Loucy (cell line): ENCODE data around the gene HSF5.

Experiments
- H2AFZ ChIP-seq: fragments of 200-600 bp; sonication (generic); 2 replicates; pipeline ENCODE4 v1.6.0; 2016; ENCODE audit warnings: antibody characterized with exemption, mild to moderate bottlenecking, low read length, moderate library complexity
- H3F3A ChIP-seq: fragments of 200-600 bp; 2 replicates; pipeline ENCODE4 v1.6.0; 2016; ENCODE audit warnings: antibody characterized with exemption, low read depth, mild to moderate bottlenecking
- H3K27me3 ChIP-seq: fragments of 200-600 bp; sonication (generic); 2 replicates; pipeline ENCODE4 v1.6.1; 2014; ENCODE audit warnings: low read length, mild to moderate bottlenecking; ENCODE audit not compliant: insufficient read depth, poor library complexity, severe bottlenecking
- H3K36me3 ChIP-seq: fragments of 200-600 bp; sonication (generic); 2 replicates; pipeline ENCODE4 v1.6.1; 2016; ENCODE audit warnings: low read length; ENCODE audit not compliant: insufficient read depth
- H3K4me1 ChIP-seq: fragments of 200-600 bp; sonication (generic); 2 replicates; pipeline ENCODE4 v1.5.1; 2014; ENCODE audit warnings: low read length, mild to moderate bottlenecking; ENCODE audit not compliant: insufficient read depth, poor library complexity, severe bottlenecking
- H3K4me2 ChIP-seq: fragments of 200-600 bp; sonication (generic); 2 replicates; pipeline ENCODE4 v1.6.0; 2014; ENCODE audit warnings: antibody characterized with exemption, low read length, low read depth, mild to moderate bottlenecking; ENCODE audit not compliant: poor library complexity, severe bottlenecking
- H3K4me3 ChIP-seq: fragments of 200-600 bp; sonication (generic); 2 replicates; pipeline ENCODE4 v1.5.1; 2014; ENCODE audit warnings: low read length, mild to moderate bottlenecking, mixed read lengths; ENCODE audit not compliant: poor library complexity, severe bottlenecking
- H3K79me2 ChIP-seq: fragments of 200-600 bp; sonication (generic); 2 replicates; pipeline ENCODE4 v1.6.1; 2014; ENCODE audit warnings: low read length; ENCODE audit not compliant: insufficient read depth
- H3K9ac ChIP-seq: fragments of 200-600 bp; sonication (generic); 2 replicates; pipeline ENCODE4 v1.6.0; 2014; ENCODE audit warnings: mild to moderate bottlenecking, low read depth, low read length, moderate library complexity; ENCODE audit not compliant: poor library complexity, severe bottlenecking
- H3K9me2 ChIP-seq: fragments of 200-600 bp; sonication (generic); replicated peaks from 2 replicates; pipeline ENCODE4 v1.6.1; 2016; ENCODE audit warnings: low read depth, low read length, mixed read lengths
- H3K9me3 ChIP-seq: fragments of 200-600 bp; sonication (generic); 2 replicates; pipeline ENCODE4 v1.6.1; 2014; ENCODE audit warnings: mild to moderate bottlenecking, antibody characterized with exemption, low read length, low read depth; ENCODE audit not compliant: insufficient read depth
- H4K20me1 ChIP-seq: fragments of 200-600 bp; sonication (generic); 2 replicates; pipeline ENCODE4 v1.6.0; 2014; ENCODE audit warnings: antibody characterized with exemption, low read length, mild to moderate bottlenecking; ENCODE audit not compliant: insufficient read depth, poor library complexity, severe bottlenecking
- EZH2phosphoT487 ChIP-seq: fragments of 200-600 bp; IDR thresholded peaks from 2 replicates; pipeline ENCODE4 v1.6.1; 2018; ENCODE audit warnings: antibody characterized with exemption, mild to moderate bottlenecking, moderate library complexity, borderline replicate concordance
- TF ChIP-seq, protein P1 (sequence below): fragments of 200-600 bp; sonication (generic); conservative IDR thresholded peaks from 2 replicates; pipeline ENCODE4 v1.5.1; 2014; ENCODE audit warnings: mild to moderate bottlenecking, antibody characterized with exemption, low read length

HSF5 gene

DNA sequence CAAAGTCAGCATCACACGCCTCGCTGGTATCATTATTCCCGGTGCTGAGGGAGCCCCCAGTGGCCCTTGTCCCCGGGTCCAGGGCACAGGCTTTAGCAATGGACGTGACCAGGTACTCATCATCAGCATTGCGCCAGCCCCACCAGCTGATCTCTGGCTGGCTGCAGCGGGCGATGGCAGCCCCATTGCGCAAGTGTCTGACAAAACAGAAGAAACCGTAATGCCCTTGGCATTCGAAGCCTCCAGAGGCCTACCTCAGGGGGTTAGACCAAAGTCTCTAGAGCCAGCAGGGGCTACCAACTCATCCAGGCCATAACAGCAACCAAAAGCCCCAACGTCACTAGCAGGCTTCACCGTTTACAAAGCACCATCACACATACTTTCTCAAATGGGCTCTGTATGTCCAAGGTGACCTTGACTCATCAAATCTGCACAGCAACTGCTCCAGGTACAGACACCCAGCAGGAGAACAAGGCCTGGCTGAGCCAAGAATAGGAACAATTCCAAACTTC lies 19.0 kb upstream of the HSF5 start:
- peaks cover 80% of the 10 kb centered on the region; the same call in 1 of the 2 replicates for H3K36me3 ChIP-seq
- peaks cover 19% of the 10 kb centered on the region; the same call in 1 of the 2 replicates for H3K79me2 ChIP-seq
- H3K9ac ChIP-seq = no peak overlapping the region
- no peaks in the 10 kb centered on the region for H3K9me2 ChIP-seq
- no peak overlapping the region for H3K4me2 ChIP-seq
- H3K4me3 ChIP-seq = no peak overlapping the region
- no peaks in the 10 kb centered on the region for H3K9me3 ChIP-seq
- TF ChIP-seq, protein P1, sequence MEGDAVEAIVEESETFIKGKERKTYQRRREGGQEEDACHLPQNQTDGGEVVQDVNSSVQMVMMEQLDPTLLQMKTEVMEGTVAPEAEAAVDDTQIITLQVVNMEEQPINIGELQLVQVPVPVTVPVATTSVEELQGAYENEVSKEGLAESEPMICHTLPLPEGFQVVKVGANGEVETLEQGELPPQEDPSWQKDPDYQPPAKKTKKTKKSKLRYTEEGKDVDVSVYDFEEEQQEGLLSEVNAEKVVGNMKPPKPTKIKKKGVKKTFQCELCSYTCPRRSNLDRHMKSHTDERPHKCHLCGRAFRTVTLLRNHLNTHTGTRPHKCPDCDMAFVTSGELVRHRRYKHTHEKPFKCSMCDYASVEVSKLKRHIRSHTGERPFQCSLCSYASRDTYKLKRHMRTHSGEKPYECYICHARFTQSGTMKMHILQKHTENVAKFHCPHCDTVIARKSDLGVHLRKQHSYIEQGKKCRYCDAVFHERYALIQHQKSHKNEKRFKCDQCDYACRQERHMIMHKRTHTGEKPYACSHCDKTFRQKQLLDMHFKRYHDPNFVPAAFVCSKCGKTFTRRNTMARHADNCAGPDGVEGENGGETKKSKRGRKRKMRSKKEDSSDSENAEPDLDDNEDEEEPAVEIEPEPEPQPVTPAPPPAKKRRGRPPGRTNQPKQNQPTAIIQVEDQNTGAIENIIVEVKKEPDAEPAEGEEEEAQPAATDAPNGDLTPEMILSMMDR = no peak
- TF ChIP-seq EZH2phosphoT487 = no peak
- H4K20me1 ChIP-seq = peaks cover 9% of the 10 kb centered on the region
- no peaks in the 10 kb centered on the region for H3K27me3 ChIP-seq
- peaks cover 15% of the 10 kb centered on the region for H3K4me1 ChIP-seq
- H3F3A ChIP-seq = no peaks in the 10 kb centered on the region
- H2AFZ ChIP-seq = no peak overlapping the region

DNA sequence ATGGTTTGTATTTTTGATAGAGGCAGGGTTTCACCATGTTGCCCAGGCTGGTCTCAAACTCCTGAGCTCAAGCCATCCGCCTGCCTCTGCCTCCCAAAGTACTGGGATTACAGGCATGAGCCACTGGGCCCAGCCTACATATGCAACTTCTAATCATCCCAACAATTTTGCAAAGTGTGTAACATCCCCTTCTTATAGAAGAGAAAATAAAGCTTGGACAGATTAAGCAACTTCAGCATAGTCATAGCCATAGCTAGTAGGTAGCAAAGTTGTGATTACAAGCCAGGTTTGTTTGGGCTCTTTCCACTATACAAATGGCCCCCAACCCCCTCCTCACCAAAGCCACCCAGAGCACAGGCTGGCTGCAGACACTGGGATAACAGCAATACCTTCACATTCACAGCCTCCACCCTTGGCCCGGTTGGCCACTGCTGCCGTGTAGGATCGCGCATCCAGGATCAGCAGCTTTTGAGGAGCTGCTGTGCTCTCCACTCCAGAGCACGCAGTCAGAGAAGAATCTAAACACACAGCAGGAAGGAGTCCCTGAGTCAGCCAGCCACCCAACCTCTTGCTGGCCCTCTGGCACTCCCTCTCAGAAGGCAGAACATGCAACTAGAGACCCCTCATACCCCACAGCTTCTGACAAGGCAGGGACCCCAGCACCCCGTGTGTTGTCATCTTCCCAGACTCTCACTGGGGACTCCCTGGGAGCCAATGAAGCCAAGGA lies 18.3 kb upstream of the HSF5 start:
- H3K4me3 ChIP-seq = no peak overlapping the region
- peaks cover 9% of the 10 kb centered on the region for H4K20me1 ChIP-seq
- H3K9ac ChIP-seq = no peak overlapping the region
- peaks cover 84% of the 10 kb centered on the region; the same call in 1 of the 2 replicates for H3K36me3 ChIP-seq
- no peaks in the 10 kb centered on the region for H3K9me2 ChIP-seq
- H3K4me2 ChIP-seq = no peak overlapping the region
- TF ChIP-seq EZH2phosphoT487 = no peak
- TF ChIP-seq, protein P1 = no peak
- H3K9me3 ChIP-seq = no peaks in the 10 kb centered on the region
- peaks cover 15% of the 10 kb centered on the region for H3K4me1 ChIP-seq
- peaks cover 13% of the 10 kb centered on the region; the same call in 1 of the 2 replicates for H3K79me2 ChIP-seq
- no peak overlapping the region for H2AFZ ChIP-seq
- H3K27me3 ChIP-seq = no peaks in the 10 kb centered on the region
- H3F3A ChIP-seq = no peaks in the 10 kb centered on the region

DNA sequence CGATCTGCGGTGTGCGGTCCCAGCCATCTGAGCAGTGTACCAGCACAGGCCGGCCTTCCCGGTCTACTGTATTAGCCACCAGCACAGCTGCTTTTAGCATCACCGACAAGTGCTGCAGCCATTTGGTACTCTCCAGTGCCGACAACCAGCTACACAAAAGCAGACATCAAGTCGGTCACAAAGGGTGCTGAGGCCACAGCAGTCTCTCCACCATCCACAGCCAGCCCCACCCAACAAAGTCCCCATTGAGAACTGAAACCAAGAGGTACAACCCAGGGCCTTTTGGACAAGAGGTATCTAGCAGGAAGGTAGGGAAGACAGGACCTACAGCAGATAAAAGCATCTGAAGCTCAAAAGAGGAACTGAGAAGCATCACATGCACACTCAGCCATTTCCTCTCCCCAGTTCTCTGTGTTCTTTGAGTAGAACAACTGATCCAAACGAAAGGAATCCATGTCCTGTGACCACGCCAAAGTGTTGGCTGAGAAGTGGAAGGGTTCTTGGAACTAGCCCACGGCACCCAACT lies 16.7 kb upstream of the HSF5 start:
- no peak overlapping the region for H3K4me2 ChIP-seq
- H3K4me3 ChIP-seq = no peak overlapping the region
- H3F3A ChIP-seq = no peaks in the 10 kb centered on the region
- TF ChIP-seq, protein P1 = no peak
- no peak for TF ChIP-seq EZH2phosphoT487
- no peaks in the 10 kb centered on the region for H3K9me3 ChIP-seq
- H3K27me3 ChIP-seq = no peaks in the 10 kb centered on the region
- peaks cover 9% of the 10 kb centered on the region for H4K20me1 ChIP-seq
- no peaks in the 10 kb centered on the region for H3K9me2 ChIP-seq
- peaks cover 9% of the 10 kb centered on the region; the same call in 1 of the 2 replicates for H3K79me2 ChIP-seq
- H3K36me3 ChIP-seq = peaks cover 81% of the 10 kb centered on the region; the same call in 1 of the 2 replicates
- H2AFZ ChIP-seq = no peak overlapping the region
- peaks cover 15% of the 10 kb centered on the region for H3K4me1 ChIP-seq
- no peak overlapping the region for H3K9ac ChIP-seq
